Ascending aorta (tissue), 2 donors: ENCODE data around the gene TBC1D24. TPM values are rescaled to one million over a fixed set of nuclear protein-coding genes. Genes with fewer than 3 reads are reported as not detected.

Experiments used
- DNase-seq, 2 donors: peaks; one replicate each; pipeline ENCODE4 v3.0.0-alpha.2; 2019; ENCODE audit warnings: low spot score in 2 of 2
- H3K27ac ChIP-seq, 2 donors: fragments of 200-600 bp; sonication (generic); one replicate each; pipeline ENCODE4 v1.5.1; 2016 to 2017; ENCODE audit warnings: mild to moderate bottlenecking in 1 of 2
- H3K27me3 ChIP-seq: fragments of 200-600 bp; sonication (generic); one replicate; pipeline ENCODE4 v1.5.1; 2017
- H3K36me3 ChIP-seq, 2 donors: fragments of 200-600 bp; sonication (generic); one replicate each; pipeline ENCODE4 v1.5.1; 2016
- H3K4me1 ChIP-seq, 2 donors: fragments of 200-600 bp; sonication (generic); one replicate each; pipeline ENCODE4 v1.5.1; 2016 to 2017; ENCODE audit warnings: mild to moderate bottlenecking in 1 of 2
- H3K4me3 ChIP-seq, 2 donors: fragments of 200-600 bp; sonication (generic); one replicate each; pipeline ENCODE4 v1.5.1; 2016 to 2017; ENCODE audit warnings: mild to moderate bottlenecking in 1 of 2
- H3K9me3 ChIP-seq, 2 donors: fragments of 200-600 bp; sonication (generic); one replicate each; pipeline ENCODE4 v1.5.1; 2016
- intact Hi-C: fragments of 100-400 bp; cut with DNase I; formaldehyde crosslinking; loops from one replicate; pipeline ENCODE4 v1.15.1; 2023
- total RNA-seq: library from RNA; depleted of rRNA; stranded (reverse); fragments of >200 nt; gene quantifications from one replicate; pipeline ENCODE4 v1.1.0, GENCODE V29; 2016
- TF ChIP-seq, protein P1 (sequence below), 3 experiments: fragments of 200-600 bp in 2 of 3; fragments of 450-650 bp in 1 of 3; sonication (generic) in 2 of 3; IDR thresholded peaks; one replicate each; pipeline ENCODE4 v1.5.1; 2016 to 2019; ENCODE audit warnings: antibody characterized with exemption in 3 of 3, mild to moderate bottlenecking in 1 of 3, moderate library complexity in 1 of 3

Gene TBC1D24
- 22.5 TPM for total RNA-seq

DNA sequence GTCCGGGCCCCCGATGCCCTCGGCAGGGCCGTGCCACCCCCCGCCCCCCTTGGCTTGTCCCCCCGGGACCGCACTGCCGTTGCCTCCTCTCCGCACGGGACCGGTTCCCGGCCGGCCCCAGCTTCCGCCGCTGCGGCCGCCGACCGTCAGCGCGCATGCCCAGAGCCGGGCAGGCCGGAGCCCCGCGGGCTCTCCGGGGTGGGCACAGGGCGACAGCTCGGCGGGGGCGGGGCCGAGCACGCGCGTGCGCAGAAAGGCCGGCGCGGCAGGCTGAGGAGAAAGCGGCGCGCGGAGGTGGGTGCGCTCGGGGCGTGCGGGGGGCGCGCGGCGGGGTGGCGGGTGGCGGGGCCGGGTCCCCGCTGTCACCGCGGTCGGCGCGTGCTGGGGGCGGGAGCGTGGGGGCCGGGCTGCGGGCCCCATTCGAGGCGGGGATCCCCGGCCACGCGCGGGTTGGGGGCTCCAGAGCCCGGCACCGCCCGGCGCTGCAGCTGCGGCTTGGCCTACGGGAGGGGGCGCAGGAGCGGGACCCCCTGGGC, at the start of gene TBC1D24:
TSS of gene TBC1D24 (plus strand) at position 251 of the 536 bp plus-strand sequence. CDS start 21,022 bp downstream, outside the sequence.
- peak; percentile 44 to 89 for DNase-seq
- peak within 1 kb of the TSS; percentile 68 to 76 for H3K4me3 ChIP-seq
- H3K4me1 ChIP-seq: peaks cover 21 to 26% of the 10 kb centered on the region in 2 donors
- no peaks in the 10 kb centered on the region for H3K36me3 ChIP-seq
- TF ChIP-seq, protein P1, sequence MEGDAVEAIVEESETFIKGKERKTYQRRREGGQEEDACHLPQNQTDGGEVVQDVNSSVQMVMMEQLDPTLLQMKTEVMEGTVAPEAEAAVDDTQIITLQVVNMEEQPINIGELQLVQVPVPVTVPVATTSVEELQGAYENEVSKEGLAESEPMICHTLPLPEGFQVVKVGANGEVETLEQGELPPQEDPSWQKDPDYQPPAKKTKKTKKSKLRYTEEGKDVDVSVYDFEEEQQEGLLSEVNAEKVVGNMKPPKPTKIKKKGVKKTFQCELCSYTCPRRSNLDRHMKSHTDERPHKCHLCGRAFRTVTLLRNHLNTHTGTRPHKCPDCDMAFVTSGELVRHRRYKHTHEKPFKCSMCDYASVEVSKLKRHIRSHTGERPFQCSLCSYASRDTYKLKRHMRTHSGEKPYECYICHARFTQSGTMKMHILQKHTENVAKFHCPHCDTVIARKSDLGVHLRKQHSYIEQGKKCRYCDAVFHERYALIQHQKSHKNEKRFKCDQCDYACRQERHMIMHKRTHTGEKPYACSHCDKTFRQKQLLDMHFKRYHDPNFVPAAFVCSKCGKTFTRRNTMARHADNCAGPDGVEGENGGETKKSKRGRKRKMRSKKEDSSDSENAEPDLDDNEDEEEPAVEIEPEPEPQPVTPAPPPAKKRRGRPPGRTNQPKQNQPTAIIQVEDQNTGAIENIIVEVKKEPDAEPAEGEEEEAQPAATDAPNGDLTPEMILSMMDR (IDR thresholded peaks at IDR 0.05): no peak
- intact Hi-C loops: loop anchor here (1.0 kb wide), 3 partner anchors 15 to 46 kb away; partner anchors contain the start of genes CCNF and TEDC2
- no peaks in the 10 kb centered on the region for H3K9me3 ChIP-seq
- peak within 1 kb of the TSS; percentile 52 to 79 for H3K27ac ChIP-seq
- peaks cover 12% of the 10 kb centered on the region for H3K27me3 ChIP-seq

DNA sequence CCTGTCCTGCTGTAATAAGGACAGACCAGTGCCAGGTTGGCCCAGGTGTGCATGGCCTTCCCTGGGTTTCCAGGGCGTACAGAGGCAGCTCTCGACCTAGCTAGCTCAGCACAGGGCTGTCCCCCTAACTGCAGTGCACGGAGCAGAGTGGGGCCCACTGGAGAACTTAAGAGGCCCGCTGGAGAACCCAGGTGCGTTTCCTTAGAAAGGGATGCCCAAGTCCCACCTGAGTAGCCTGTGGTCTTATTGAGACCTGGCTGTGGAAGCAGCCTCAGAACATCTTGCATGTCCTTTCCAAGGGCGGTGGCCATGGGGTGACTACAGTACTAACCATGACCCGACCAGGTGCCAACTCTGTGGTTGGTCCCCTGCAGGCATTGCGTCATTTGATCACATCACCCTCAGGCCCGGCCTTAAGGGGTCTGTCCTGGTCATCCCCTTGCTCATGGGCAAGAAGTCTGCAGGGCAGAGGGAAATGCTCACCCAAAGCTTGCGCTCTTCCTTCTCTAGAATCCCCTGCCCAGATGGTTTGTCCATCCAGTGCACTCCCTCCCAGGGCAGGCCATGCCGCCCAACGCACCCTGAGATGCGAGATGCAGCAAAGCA, 49.0 kb upstream of the TBC1D24 start:
- H3K4me1 ChIP-seq: peaks cover 3 to 7% of the 10 kb centered on the region in 2 donors
- intact Hi-C loops: loop anchor here (5.0 to 10.0 kb wide), 3 partner anchors 76 to 329 kb away; partner anchors contain the start of genes RNPS1 and SRRM2
- TF ChIP-seq, protein P1 (IDR thresholded peaks at IDR 0.05): no peak
- no peak overlapping the region for H3K4me3 ChIP-seq
- no peaks in the 10 kb centered on the region for H3K36me3 ChIP-seq
- H3K27me3 ChIP-seq: no peaks in the 10 kb centered on the region
- peak in 1 of 2 donors; percentile 58 for DNase-seq
- no peaks in the 10 kb centered on the region for H3K9me3 ChIP-seq
- no peak overlapping the region for H3K27ac ChIP-seq

DNA sequence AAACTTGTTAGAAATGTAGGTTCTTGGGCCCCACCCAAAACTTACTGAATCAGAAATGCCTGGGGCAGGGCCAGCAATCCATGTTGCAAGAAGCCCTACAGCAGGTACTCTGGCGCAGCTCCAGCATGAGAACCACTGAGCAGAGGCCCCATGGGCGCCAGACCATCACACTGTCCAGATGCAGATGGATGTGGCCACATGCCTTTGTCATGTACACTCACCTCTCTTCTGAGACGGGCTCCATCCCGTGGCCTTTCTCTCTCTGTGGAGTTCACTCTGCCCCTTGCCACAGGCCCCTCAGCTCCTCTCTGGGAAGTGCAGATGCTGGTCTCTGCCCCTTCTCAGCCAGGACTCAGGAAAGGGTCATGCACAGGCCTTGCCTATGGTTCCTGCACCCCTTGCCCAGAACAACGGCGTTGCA, 48.0 kb upstream of the TBC1D24 start:
- Histone ChIP-seq H3K9me3 (no peaks in the 10 kb centered on the region), H3K27me3 (no peaks in the 10 kb centered on the region), H3K27ac (no peak overlapping the region), H3K36me3 (no peaks in the 10 kb centered on the region), H3K4me1 (peaks cover 3 to 7% of the 10 kb centered on the region in 2 donors), H3K4me3 (no peak overlapping the region)
- TF ChIP-seq, protein P1 (IDR thresholded peaks at IDR 0.05): no peak
- intact Hi-C loops: loop anchor here (5.0 to 10.0 kb wide), 3 partner anchors 75 to 328 kb away; partner anchors contain the start of genes RNPS1 and SRRM2
- DNase-seq: peak in 1 of 2 donors; percentile 60

DNA sequence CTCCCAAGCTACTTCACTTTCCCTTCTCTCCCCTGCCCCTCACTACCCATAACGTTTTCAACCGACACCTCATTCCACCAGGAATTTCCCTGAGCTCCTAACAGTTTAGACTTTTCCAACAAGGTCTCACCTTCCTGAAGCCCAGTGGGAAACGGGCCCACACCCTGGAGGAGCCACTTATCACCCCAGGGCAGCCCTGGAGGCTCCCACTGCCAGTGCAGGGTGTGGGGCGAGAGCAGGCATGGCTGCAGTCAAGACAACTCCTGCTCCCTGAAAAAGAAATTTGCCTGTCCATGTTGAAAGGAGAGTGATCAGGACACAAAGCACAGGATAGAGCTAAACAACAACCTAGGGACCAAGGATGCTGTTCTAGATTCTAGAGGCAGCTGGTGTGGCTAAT, 47.4 kb upstream of the TBC1D24 start:
- no peaks in the 10 kb centered on the region for H3K36me3 ChIP-seq
- H3K27ac ChIP-seq: no peak overlapping the region
- H3K4me1 ChIP-seq: peaks cover 3 to 7% of the 10 kb centered on the region in 2 donors
- TF ChIP-seq, protein P1 (IDR thresholded peaks at IDR 0.05): no peak
- H3K4me3 ChIP-seq: no peak overlapping the region
- no peak for DNase-seq
- intact Hi-C loops: loop anchor here (5.0 to 10.0 kb wide), 3 partner anchors 75 to 327 kb away; partner anchors contain the start of genes RNPS1 and SRRM2
- H3K27me3 ChIP-seq: no peaks in the 10 kb centered on the region
- H3K9me3 ChIP-seq: no peaks in the 10 kb centered on the region

DNA sequence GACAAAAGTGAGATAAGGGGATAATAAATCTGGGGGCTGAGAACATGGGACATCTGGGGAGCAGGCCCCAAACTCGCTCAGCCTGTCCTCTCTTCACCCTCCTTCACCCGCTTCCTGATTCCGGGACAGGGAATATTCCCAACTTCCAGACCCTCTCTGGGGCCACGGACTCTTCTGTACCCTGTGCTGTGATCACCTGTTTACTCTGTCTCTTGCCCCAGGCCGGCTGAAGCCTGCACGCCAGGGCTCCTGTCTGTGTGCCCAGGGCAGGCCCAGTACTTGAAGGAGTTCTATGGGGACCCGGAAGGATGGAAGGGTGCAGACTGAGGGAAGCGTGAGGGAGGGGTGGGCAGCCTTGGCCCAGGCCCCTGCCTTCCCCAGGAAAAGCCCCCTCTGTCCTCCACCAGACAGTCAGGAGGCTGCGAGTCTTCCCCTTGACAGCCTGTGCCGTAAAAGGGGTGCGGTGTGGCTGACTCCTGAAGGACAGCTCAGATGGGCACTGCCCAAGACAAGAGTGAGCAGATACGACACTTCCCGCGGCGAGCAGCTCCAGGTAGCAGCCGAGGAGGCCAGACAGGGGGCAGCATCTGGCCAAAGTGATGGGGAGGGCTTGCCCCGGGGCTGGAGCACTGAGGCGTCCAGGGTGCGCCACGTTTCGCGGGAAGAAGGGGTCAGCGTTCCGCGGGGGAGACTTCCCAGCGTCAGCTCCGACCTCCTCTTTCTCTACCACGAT, 46.7 kb upstream of the TBC1D24 start:
- no peak for DNase-seq
- Histone ChIP-seq H3K4me3 (peak overlapping the region; percentile 57 to 93), H3K27me3 (no peaks in the 10 kb centered on the region), H3K9me3 (no peaks in the 10 kb centered on the region), H3K36me3 (no peaks in the 10 kb centered on the region), H3K4me1 (peaks cover 3 to 7% of the 10 kb centered on the region in 2 donors), H3K27ac (peak overlapping the region; percentile 57 to 68)
- TF ChIP-seq, protein P1 (IDR thresholded peaks at IDR 0.05): peak in 2 of 3 experiments; percentile 6 to 33
- intact Hi-C loops: loop anchor here (5.0 to 10.0 kb wide), 3 partner anchors 74 to 327 kb away; partner anchors contain the start of genes RNPS1 and SRRM2
